ENCODE measurements around the gene PLK2.

- TF ChIP-seq CTCF (IDR thresholded peaks at IDR 0.05; ENCODE audit: poor library complexity), result no peak
- TF ChIP-seq EZH2phosphoT487 (IDR thresholded peaks at IDR 0.05; ENCODE audit: low read depth, severe bottlenecking, unreplicated experiment), result no peak
These were observed 40.1 kb upstream of the PLK2 start for GRCh38 chr5:58499941-58500340.

Data from hepatocyte (in vitro differentiated cells).